Loucy (cell line): ENCODE data around the gene BLOC1S6.

Experiments
- H2AFZ ChIP-seq: fragments of 200-600 bp; sonication (generic); 2 replicates; pipeline ENCODE4 v1.6.0; 2016; ENCODE audit warnings: antibody characterized with exemption, mild to moderate bottlenecking, low read length, moderate library complexity
- H3F3A ChIP-seq: fragments of 200-600 bp; 2 replicates; pipeline ENCODE4 v1.6.0; 2016; ENCODE audit warnings: antibody characterized with exemption, low read depth, mild to moderate bottlenecking
- H3K27me3 ChIP-seq: fragments of 200-600 bp; sonication (generic); 2 replicates; pipeline ENCODE4 v1.6.1; 2014; ENCODE audit warnings: low read length, mild to moderate bottlenecking; ENCODE audit not compliant: insufficient read depth, poor library complexity, severe bottlenecking
- H3K36me3 ChIP-seq: fragments of 200-600 bp; sonication (generic); 2 replicates; pipeline ENCODE4 v1.6.1; 2016; ENCODE audit warnings: low read length; ENCODE audit not compliant: insufficient read depth
- H3K4me1 ChIP-seq: fragments of 200-600 bp; sonication (generic); 2 replicates; pipeline ENCODE4 v1.5.1; 2014; ENCODE audit warnings: low read length, mild to moderate bottlenecking; ENCODE audit not compliant: insufficient read depth, poor library complexity, severe bottlenecking
- H3K4me2 ChIP-seq: fragments of 200-600 bp; sonication (generic); 2 replicates; pipeline ENCODE4 v1.6.0; 2014; ENCODE audit warnings: antibody characterized with exemption, low read length, low read depth, mild to moderate bottlenecking; ENCODE audit not compliant: poor library complexity, severe bottlenecking
- H3K4me3 ChIP-seq: fragments of 200-600 bp; sonication (generic); 2 replicates; pipeline ENCODE4 v1.5.1; 2014; ENCODE audit warnings: low read length, mild to moderate bottlenecking, mixed read lengths; ENCODE audit not compliant: poor library complexity, severe bottlenecking
- H3K79me2 ChIP-seq: fragments of 200-600 bp; sonication (generic); 2 replicates; pipeline ENCODE4 v1.6.1; 2014; ENCODE audit warnings: low read length; ENCODE audit not compliant: insufficient read depth
- H3K9ac ChIP-seq: fragments of 200-600 bp; sonication (generic); 2 replicates; pipeline ENCODE4 v1.6.0; 2014; ENCODE audit warnings: mild to moderate bottlenecking, low read depth, low read length, moderate library complexity; ENCODE audit not compliant: poor library complexity, severe bottlenecking
- H3K9me2 ChIP-seq: fragments of 200-600 bp; sonication (generic); replicated peaks from 2 replicates; pipeline ENCODE4 v1.6.1; 2016; ENCODE audit warnings: low read depth, low read length, mixed read lengths
- H3K9me3 ChIP-seq: fragments of 200-600 bp; sonication (generic); 2 replicates; pipeline ENCODE4 v1.6.1; 2014; ENCODE audit warnings: mild to moderate bottlenecking, antibody characterized with exemption, low read length, low read depth; ENCODE audit not compliant: insufficient read depth
- H4K20me1 ChIP-seq: fragments of 200-600 bp; sonication (generic); 2 replicates; pipeline ENCODE4 v1.6.0; 2014; ENCODE audit warnings: antibody characterized with exemption, low read length, mild to moderate bottlenecking; ENCODE audit not compliant: insufficient read depth, poor library complexity, severe bottlenecking
- CTCF ChIP-seq: fragments of 200-600 bp; sonication (generic); conservative IDR thresholded peaks from 2 replicates; pipeline ENCODE4 v1.5.1; 2014; ENCODE audit warnings: mild to moderate bottlenecking, antibody characterized with exemption, low read length
- EZH2phosphoT487 ChIP-seq: fragments of 200-600 bp; IDR thresholded peaks from 2 replicates; pipeline ENCODE4 v1.6.1; 2018; ENCODE audit warnings: antibody characterized with exemption, mild to moderate bottlenecking, moderate library complexity, borderline replicate concordance

Gene BLOC1S6

GRCh38 chr15:45548753-45549520 lies 38.2 kb upstream of the BLOC1S6 start:
- Histone ChIP-seq H3K27me3 (no peaks in the 10 kb centered on the region), H3K79me2 (no peaks in the 10 kb centered on the region), H4K20me1 (no peaks in the 10 kb centered on the region), H3K4me2 (no peak overlapping the region), H3K9me2 (no peaks in the 10 kb centered on the region), H2AFZ (no peak overlapping the region; the same call in 1 of the 2 replicates), H3F3A (no peaks in the 10 kb centered on the region), H3K4me1 (no peaks in the 10 kb centered on the region), H3K36me3 (no peaks in the 10 kb centered on the region), H3K4me3 (no peak overlapping the region), H3K9ac (no peak overlapping the region), H3K9me3 (no peaks in the 10 kb centered on the region)
- TF ChIP-seq EZH2phosphoT487 (no peak), CTCF (no peak)

GRCh38 chr15:45549541-45550220 lies 37.5 kb upstream of the BLOC1S6 start:
- peaks cover 7% of the 10 kb centered on the region for H3K27me3 ChIP-seq
- H3K4me2 ChIP-seq, result no peak overlapping the region
- H3K36me3 ChIP-seq, result no peaks in the 10 kb centered on the region
- H2AFZ ChIP-seq, result no peak overlapping the region
- no peaks in the 10 kb centered on the region for H3K4me1 ChIP-seq
- no peaks in the 10 kb centered on the region for H3K79me2 ChIP-seq
- H3F3A ChIP-seq, result no peaks in the 10 kb centered on the region
- no peaks in the 10 kb centered on the region for H3K9me3 ChIP-seq
- H4K20me1 ChIP-seq, result no peaks in the 10 kb centered on the region
- no peak overlapping the region for H3K4me3 ChIP-seq
- H3K9me2 ChIP-seq, result no peaks in the 10 kb centered on the region
- no peak overlapping the region for H3K9ac ChIP-seq
- TF ChIP-seq CTCF, result no peak
- TF ChIP-seq EZH2phosphoT487, result no peak

GRCh38 chr15:45550436-45550835 lies 36.7 kb upstream of the BLOC1S6 start:
- Histone ChIP-seq H3K4me1 (no peaks in the 10 kb centered on the region), H3K9me3 (no peaks in the 10 kb centered on the region), H3K4me3 (no peak overlapping the region), H3K4me2 (no peak overlapping the region), H3F3A (no peaks in the 10 kb centered on the region), H3K9ac (no peak overlapping the region), H3K36me3 (no peaks in the 10 kb centered on the region), H3K27me3 (peaks cover 14% of the 10 kb centered on the region), H4K20me1 (no peaks in the 10 kb centered on the region), H3K79me2 (no peaks in the 10 kb centered on the region), H2AFZ (no peak overlapping the region), H3K9me2 (no peaks in the 10 kb centered on the region)
- TF ChIP-seq CTCF (no peak), EZH2phosphoT487 (no peak)
